Central memory CD4-positive, alpha-beta T cell (primary cell): ENCODE results near the gene GJD4.
A peak's percentile ranks its signal among the peaks of the same experiment; 100 is the strongest.

Experiments used
- DNase-seq: peaks from one replicate; pipeline ENCODE4 v3.0.0; 2022
- total RNA-seq, 3 experiments: gene quantifications; one replicate each; lab custom pipeline; 2026; lab: John Stamatoyannopoulos, UW

GJD4 gene, protein sequence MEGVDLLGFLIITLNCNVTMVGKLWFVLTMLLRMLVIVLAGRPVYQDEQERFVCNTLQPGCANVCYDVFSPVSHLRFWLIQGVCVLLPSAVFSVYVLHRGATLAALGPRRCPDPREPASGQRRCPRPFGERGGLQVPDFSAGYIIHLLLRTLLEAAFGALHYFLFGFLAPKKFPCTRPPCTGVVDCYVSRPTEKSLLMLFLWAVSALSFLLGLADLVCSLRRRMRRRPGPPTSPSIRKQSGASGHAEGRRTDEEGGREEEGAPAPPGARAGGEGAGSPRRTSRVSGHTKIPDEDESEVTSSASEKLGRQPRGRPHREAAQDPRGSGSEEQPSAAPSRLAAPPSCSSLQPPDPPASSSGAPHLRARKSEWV
- total RNA-seq: 0 to 0.05 (median 0.04) reads per million in 3 experiments

DNA sequence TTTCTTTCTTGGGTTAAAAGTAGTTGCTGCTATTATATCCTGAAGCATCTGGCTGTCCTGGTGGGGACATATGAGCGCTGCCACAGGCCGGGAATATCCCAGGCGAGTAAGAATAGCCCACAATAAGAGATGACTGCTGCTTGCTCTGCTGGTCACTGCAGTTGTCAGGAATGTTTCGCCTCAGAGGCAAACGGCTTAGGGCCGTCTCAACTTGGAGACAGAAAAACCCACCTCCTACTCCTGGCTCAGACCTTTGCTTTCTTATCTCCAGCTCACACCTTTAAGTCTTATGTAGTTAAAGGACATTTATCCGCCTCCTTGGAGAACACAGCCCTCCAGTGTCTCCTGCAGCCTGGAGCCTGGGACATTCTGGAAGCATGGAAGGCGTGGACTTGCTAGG is at the start of gene GJD4:
Gene GJD4, plus strand, starts transcription at position 151 of the 400 bp plus-strand sequence. Its CDS starts 227 bp downstream, at position 378.
- no peak for DNase-seq

DNA sequence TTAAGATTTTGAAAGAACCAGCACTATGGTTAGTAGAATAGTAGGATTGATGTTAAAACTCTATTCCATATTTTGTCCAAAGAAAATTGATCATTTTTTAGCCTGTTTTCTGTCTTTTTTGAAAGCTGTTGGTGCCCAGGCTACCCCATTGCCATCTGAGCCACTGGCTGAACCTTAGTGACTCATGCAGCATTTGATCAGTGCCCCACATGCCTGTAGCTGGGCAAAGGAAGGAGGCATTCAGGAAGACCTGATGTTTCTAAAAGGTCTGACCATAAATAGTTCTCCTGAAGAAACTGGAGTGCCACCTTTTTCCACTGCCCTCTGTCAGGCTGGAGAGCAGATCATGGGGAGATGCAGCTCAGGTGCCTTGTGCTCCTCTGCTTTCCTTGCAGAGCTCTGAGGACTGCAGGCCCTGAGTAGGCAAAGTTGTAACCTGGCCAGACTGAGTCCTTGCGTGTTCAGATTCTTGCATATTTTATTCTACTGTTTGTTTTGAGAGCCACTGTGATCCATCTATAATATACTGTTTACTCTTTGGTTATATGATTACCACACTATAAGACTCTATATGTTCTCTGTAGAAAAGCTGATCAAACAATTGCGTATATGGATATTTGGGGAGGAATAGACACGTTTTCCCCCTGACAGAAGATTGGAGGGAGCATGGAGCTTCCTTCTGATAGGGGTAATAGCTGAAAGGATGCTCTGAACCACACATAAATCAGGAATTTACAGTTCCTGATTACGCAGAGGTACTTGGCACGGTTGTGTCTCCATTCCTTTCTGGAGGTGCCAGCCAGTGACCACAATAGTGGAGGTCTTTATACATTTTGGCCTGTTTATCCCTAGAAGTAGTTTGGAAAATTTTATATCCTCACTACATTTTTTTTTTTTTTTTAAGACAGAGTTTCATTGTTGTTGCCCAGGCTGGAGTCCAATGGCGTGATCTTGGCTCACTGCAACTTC is 48.9 kb upstream of the GJD4 start:
- no peak for DNase-seq

DNA sequence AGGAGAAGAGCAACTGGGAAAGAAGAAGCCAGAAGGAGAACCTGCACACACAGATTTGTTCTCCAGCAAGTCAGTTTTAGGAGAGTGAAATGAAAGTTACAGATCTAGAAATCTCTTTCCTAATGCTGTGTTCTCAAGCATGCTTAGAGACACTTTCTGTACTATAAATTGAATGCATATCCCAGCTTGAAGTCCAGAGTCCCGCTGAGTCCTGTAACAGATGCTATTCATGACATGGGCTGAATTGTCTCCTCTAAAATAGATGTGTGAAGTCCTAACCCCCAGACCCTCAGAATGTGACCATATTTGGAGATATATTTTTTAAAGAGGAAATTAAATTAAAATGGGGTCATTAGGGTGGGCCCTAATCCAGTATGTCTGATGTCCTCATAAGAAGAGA is 46.9 kb upstream of the GJD4 start:
- no peak for DNase-seq

DNA sequence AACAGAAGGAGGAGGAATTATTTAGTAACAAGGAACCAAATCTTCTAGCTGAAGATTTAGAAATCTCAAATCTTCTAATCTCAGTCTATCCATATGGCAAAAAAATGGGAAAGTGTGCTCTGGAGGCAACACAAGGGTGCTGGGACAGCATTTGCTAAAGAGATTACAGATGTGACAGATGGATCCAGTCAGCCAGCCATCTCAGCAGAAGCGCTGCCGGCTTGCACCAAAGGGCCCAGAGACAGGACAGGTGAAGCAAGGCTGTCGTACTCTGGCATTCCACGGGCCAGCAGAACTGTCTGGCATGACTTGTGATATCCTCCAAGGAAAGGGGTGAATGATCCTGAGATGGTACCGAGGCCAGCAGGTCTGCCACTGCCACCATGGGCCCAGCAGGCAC is 45.7 kb upstream of the GJD4 start:
- no peak for DNase-seq

GRCh38 chr10:35561715-35562114 is 43.4 kb upstream of the GJD4 start:
- DNase-seq: no peak

- DNase-seq: no peak
Measured at GRCh38 chr10:35562427-35562826, 42.7 kb upstream of the GJD4 start.

DNA sequence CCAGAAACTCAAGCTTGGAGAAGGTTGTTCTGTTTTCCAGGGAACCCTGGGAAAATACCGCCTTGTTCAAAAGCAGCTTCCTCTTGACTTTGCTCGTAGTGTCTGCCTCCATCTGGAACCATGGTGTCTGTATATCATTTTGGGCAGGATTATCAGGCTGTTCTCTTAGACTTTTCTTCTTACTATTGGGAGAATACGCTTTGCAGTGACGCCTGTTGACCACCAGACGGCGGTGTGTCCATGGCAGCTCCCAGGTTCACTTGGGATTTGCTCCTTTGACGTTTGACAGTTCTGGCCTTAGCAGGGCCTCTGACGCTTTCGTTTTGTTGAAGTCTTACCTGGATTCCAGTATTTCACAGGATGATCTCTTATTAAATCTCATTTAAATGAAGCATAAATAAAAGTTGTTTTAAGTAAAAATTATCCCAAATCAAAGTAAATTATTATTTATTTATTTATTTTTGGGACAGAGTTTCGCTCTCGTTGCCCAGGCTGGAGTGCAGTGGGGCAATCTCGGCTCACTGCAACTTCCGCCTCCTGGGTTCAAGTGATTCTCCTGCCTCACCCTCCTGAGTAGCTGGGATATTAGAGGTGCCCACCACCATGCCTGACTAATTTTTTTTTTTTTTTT is 41.8 kb upstream of the GJD4 start:
- peak; percentile 19 for DNase-seq

DNA sequence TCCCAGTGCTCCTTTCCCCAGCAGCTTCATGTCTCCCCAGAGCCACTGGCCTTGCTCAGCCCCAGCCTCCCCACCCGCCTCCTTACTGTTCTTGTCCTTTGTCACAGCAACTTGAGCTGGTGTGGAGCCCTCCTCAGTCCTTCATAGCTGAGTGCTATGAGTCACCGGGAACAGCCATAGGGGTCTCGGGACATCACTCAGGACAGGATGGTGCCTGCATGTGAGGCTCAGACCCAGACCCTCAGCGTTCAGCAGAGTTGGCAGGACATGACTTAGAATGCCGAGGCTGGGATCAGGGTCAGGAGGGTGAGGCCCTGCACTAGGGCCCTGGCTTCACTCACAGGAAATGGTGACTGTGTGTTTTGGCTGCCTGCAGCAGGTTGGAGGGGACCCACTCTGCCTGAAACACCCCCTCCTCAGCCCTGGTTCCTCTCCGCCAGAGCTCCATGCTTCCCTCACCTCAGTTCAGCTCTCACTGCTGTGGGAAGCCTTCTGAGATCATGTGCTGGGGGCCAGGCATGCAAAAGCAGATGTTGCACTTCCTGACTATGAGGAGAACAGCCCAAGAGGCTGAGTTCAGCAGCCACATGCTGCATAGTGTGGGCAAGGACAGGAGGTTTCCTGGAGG is 40.7 kb upstream of the GJD4 start:
- no peak for DNase-seq

DNA sequence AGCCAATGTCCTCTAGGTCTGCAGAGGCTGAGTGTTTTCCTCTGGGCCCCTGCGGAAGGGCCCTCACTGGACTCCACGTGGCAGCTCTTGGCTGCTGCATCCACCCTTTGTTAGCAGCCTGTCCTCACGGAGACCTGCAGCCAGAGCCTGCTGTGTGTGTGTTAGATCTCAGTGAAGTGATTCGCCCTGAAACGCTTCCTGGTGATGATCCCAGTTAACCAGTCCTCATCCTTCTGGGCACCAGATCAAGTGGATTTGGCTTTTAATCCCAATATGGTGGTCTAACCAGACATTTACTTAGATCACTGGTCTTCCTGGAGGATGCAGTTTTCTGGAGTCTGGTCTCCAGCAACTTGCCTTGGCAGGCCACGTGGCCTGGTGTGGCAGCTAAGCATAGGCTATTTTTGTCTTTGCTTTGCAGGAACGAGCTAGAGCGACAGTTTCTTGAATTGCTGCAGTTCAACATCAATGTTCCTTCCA is 39.5 kb upstream of the GJD4 start:
- DNase-seq: no peak

GRCh38 chr10:35567951-35568350 is 37.2 kb upstream of the GJD4 start:
- DNase-seq: no peak

DNA sequence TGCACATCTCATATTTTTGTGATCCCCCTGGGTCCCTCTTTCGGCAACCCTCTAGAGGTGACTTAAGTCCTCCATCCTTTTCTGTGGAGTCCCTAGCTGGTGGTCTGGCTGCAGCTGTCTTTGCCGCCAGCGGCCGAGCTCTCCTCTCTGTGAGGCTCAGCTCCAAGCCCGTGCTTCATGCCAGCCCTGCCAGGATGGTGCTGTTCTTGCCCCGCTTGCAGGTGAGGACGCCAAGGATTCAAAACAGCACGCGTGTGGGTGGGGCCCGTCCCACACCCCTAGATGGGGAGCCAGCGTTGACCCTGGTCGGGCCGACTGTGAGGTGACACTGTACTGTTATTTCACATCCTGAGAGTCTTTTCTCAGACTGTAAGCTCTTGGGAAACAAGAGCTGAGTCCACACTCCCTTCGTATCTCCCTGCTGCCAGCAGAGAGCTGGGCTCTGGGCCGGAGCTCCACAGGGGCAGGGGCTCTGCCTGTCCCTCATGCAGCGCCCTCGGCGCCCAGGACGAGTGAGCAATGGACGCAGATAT is 36.6 kb upstream of the GJD4 start:
- DNase-seq: no peak

- no peak for DNase-seq
Measured at GRCh38 chr10:35569111-35569707, 35.9 kb upstream of the GJD4 start.

- no peak for DNase-seq
Measured at GRCh38 chr10:35569836-35570235, 35.3 kb upstream of the GJD4 start.

DNA sequence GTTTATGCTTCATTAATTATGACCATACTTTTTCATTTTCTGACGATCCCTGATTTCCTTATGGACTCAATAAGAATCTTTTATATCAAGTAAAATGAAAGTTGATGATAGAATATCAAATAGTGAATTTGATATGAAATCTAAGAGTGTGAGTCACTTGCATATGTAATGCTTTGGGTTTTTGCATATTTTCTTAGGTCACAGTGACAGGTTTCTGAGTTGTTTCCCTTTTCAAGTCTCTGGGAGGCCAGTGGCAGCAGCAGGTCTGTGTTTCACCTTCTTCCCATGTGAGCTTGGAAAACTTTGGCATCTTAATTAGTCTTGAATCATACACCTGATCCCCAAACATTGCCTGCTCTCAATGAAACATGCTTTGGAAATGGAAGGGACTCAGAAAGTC is 34.7 kb upstream of the GJD4 start:
- DNase-seq: no peak

DNA sequence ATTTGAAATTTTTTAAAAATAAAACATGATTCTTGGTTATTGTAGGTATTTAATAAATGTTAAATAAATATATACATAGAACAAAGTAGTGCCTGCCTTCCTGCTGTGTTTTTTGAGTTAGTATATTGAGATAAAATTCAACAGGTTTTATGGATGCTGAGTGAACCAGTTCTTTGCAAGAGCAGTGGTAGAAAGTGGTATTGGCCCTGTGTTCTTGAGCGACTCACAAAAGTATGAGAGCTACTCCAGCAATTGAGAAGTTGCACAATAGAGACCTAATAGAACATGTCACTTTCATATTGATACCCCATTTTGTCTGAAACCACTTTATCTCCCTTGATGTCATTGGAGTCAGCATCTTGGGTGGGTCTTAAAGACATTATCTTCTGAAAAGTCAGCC is 32.6 kb upstream of the GJD4 start:
- no peak for DNase-seq

GRCh38 chr10:35573796-35574195 is 31.3 kb upstream of the GJD4 start:
- no peak for DNase-seq

DNA sequence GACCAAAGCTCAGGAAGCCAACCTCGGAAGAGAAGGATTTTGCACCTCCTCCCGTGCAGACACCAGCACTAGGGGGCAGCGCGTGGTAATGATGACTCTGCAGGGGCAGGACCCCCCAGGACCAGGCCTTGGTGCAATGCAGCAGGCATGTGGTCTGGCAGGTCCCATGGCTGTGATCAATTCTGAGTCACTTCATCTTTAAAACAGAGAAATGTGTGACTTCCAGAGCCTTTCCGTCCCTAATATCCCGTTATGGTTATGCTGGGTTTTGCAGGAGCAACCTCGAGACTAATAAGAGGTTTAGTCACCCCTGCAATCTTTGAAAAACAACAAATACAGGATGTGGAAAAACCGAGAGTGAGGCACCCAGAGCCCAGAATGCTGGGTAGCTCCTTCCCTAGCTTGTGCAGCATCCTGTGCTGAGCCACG is 30.2 kb upstream of the GJD4 start:
- DNase-seq: no peak

GRCh38 chr10:35575640-35576039 is 29.5 kb upstream of the GJD4 start:
- no peak for DNase-seq

GRCh38 chr10:35576730-35577129 is 28.4 kb upstream of the GJD4 start:
- DNase-seq: no peak

DNA sequence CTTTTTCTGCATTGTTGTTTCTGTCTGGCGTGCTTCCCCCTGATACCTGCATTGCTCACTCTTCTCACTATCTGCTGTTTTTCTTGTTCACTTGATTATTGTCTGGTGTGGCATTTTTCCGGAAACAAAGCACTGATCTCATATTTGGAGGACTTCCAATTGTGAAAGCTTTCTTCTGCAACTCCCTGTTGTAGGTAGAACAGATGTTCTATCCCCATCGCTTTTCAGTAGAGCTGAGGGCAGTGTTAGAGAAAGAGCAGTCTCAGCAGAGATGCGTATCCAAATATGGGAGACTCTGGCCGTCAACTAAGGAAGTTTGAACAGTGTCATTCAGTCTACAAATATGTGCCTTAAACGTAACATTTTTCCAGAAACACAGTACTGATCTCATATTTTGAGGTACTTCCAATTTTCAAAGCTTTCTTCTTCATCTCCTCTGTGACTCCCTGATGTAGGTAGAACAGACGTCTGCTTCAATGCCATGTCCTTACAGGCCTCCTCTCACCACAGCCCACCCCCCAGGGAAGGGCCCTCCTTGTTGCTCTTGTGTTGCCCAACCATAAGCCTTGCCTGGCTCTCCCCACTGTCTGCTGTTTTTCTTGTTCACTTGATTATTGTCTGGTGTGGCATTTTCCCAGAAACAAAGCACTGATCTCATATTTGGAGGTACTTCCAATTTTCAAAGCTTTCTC is 27.1 kb upstream of the GJD4 start:
- no peak for DNase-seq

- no peak for DNase-seq
Measured at GRCh38 chr10:35578618-35578956, 26.6 kb upstream of the GJD4 start.
